Fibroblast of lung (primary cell): ENCODE measurements around the gene UBE2J2.

Experiments
- CTCF ChIP-seq, 2 donors: IDR thresholded peaks in 1 of 2; conservative IDR thresholded peaks in 1 of 2; 1 replicate in 1 of 2; 2 replicates in 1 of 2; pipeline ENCODE4 v1.5.1; 2011 to 2012; ENCODE audit warnings: low read length in 2 of 2, control low read depth in 1 of 2, inconsistent platforms in 1 of 2, low read depth in 1 of 2, mild to moderate bottlenecking in 1 of 2
- EZH2 ChIP-seq: IDR thresholded peaks from 2 replicates; pipeline ENCODE4 v1.5.1; 2012; ENCODE audit warnings: low read length, control low read depth, mild to moderate bottlenecking; ENCODE audit errors: missing control alignments

- TF ChIP-seq CTCF (conservative IDR thresholded peaks at IDR 0.05 in 1 of 2, IDR thresholded peaks at IDR 0.05 in 1 of 2; ENCODE audit: low read depth in 1 of 2, low read length in 2 of 2) (no peak), EZH2 (no peak)
Measured at GRCh38 chr1:1225913-1226312, 47.7 kb downstream of the UBE2J2 start.
